8988T (cell line): ENCODE data around the gene CD40.
"Not testable (repeated sequence)": the region's sequence is repeated elsewhere in the genome, so short reads cannot be mapped to it uniquely, and the experiment has no call there.

Experiments used
- DNase-seq: peaks from one replicate; pipeline ENCODE4 v3.0.0; 2011

The CD40 gene

DNA sequence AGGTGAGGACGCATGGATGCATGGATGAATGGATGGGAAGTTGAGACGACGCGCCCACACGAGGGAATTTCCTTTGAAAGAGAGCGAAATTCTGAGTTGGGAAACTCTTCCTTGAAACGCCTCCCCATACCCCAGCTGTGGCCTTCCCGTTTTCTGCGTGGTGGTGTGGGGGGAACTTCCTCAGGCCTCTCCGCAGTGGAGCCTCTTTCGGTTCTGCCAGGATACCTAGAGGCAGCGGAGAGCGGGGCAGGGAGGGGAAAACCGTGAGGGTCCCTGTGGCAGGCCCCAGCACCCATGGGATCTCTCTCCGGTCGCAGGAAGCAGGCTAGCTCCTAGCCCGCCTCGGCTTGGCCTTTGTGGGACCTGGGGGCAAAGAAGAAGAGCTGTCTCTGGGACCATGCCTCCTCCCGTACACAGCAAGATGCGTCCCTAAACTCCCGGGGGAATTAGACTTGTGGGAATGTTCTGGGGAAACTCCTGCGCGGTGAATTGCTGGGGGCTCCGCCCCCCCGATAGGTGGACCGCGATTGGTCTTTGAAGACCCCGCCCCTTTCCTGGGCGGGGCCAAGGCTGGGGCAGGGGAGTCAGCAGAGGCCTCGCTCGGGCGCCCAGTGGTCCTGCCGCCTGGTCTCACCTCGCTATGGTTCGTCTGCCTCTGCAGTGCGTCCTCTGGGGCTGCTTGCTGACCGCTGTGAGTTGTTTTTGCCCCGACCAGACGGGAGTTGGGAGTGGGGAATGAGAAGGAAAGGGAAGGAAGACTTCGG, at the start of gene CD40:
Gene CD40 (plus strand): TSS at position 611 of the 764 bp plus-strand sequence. CDS start 30 bp downstream, at position 641.
- peak; percentile 84 for DNase-seq

- no peak for DNase-seq
These were observed 47.8 kb upstream of the CD40 start for GRCh38 chr20:46070215-46070900.

DNA sequence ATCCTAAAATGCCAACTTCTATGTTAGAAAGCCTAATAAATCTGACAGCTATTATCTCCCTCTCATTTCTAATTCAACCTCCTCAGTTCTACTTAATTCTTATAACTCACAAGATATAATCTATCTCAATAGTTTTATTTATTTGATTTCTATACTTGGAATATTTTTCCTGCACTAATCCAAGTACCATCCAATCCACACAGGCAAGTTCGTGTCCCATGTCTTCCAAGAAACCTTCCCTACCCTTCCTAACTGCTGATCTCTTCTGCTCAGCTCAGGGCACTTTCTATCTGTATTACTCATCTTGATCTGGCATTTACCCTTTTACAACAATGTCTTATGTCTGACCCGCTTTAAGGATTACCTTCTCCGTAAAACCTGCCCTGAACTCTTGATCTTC, 46.5 kb upstream of the CD40 start:
- DNase-seq = no peak

DNA sequence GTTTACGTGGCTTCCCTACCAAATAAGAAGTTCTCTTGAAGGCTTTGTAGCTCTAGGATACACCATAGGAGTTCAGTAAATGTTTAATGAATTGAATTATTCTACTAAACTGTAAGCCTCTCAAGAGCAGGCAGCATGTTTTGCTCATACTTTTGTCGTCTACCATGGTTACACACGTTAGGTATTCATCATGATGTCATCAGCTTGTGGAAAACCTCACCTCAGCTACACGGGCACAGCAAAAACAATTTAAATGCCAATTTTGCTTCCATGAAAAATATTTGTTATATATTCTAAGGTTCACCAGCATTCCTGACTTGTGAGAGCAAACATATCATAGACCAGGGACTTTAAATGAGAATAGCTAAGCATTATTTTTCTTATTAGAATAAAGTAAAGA, 45.1 kb upstream of the CD40 start:
- DNase-seq = no peak

GRCh38 chr20:46073443-46073842, 44.7 kb upstream of the CD40 start:
- no peak for DNase-seq

DNA sequence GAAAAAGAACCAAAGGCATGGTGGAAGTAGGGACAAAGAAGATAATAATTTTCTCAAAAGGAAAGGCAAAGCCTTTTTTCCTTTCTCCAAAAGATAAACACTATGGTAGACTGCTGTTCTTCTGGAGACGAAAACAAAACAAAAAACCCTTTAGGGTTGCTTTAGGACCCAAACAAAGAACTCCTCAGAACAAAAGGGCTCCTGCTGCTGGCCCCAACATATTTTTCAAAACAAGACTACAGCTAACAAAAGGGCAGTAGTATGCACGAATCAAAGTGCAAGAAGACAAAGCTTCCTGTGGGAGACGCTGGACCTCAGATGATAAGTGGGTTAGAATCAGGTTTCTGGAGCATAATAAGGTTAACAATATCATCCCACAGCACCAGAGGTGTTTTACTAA, 44.1 kb upstream of the CD40 start:
- DNase-seq = no peak

GRCh38 chr20:46076806-46077205, 41.3 kb upstream of the CD40 start:
- no peak for DNase-seq

GRCh38 chr20:46077642-46078305, 40.3 kb upstream of the CD40 start:
- DNase-seq = no peak

- no peak for DNase-seq
These were observed 39.2 kb upstream of the CD40 start for GRCh38 chr20:46078954-46079353.

- DNase-seq = no peak
These were observed 37.0 kb upstream of the CD40 start for GRCh38 chr20:46081074-46081473.

- DNase-seq = no peak
These were observed 35.0 kb upstream of the CD40 start for GRCh38 chr20:46083101-46083500.

GRCh38 chr20:46083531-46084061, 34.5 kb upstream of the CD40 start:
- DNase-seq = no peak

- DNase-seq = no peak
These were observed 33.3 kb upstream of the CD40 start for GRCh38 chr20:46084805-46085178.

DNA sequence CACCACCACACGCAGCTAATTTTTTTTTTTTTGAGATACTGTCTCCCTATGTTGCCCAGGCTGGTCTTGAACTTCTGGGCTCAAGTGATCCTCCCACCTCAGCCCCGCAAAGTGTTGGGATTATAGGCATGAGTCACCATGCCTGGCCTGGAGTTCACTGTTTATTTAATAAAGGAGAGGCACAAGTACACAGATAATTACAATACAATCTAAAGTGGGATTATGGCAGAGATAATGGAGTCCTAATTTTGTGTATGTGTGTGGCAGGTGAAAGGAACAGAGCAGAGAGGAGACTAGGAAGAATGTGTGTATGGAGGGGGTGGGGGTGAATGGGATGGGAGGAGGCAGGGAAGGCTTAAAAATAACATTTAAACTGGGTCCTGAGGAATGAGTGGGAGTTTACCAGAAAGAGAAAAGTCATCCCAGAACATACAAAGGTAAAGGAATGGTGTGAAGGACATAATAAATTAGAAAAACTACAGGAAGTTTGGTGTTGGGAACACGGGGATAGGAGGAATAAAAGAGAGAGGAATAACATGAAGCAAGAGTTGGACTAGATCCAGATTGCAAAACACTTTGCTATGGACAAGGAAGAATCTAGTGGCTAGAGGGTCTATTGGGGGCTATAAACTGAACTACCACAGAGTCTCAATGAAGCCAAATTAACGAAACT, 32.8 kb upstream of the CD40 start:
- DNase-seq = no peak

DNA sequence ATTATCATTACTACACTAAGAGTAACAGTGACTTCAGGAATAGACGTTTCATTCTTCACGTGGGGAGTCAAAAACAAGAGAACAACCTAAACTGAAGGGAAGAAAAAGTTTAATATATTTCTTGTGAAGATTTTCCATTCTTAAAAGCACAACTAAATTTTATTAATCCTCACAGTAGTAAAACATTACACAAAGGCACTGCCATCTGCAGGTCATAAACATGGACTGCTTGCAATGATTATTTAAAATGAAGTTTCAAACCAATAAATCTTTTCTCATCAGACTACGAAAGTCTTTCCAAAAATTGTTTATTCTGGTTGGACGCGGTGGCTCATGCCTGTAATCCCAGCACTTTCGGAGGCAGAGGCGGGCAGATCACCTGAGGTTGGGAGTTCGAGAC, 31.0 kb upstream of the CD40 start:
- no peak for DNase-seq

- DNase-seq = no peak
These were observed 29.5 kb upstream of the CD40 start for GRCh38 chr20:46088409-46089166.

- DNase-seq = no peak
These were observed 29.0 kb upstream of the CD40 start for GRCh38 chr20:46089167-46089416.

DNA sequence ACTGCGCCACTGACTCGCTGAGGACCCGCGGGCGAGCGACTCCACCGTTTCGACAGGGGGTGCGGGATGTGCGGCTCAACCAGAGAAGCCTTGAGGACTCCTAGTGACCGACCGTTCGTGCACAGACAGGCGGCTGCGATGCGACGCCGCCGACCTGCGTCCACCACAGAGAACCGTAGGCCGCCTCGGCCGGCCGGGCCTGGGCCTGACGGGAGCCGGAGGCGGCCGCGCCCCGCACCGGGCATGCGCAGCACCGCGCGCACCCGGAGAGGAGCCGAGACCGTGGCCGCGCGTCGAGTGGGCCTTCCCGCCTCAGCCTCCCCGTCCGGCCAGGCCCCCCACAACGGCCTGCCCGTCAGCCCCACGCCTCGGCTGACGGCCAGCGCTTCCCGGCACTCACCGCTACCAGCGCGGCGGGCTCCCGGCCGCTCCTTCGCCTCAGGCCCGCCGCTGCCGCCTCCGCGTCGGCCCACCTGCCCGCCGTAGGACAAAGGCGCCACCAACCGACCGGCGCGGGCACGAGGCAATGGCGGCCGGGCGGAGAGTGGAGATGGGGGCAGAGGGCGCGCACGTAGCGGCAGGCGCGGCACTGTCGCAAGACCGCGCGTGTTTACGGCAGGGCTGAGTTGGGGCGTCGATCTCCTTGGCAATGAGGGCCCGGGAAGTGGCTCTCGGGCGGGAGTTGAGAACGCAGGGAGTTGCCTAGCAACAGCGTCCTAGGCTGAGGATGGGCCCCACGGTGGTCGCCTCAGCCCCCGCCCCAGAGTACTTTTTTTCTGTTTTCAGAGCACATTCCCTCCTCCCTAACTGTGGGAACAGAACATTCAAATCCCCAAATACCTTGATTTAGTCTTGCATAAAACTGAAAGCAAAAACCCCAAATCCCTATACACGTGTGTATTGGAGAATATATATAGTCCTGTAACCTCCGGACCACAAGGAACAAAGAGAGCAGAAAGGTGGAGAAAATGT, 28.4 kb upstream of the CD40 start, which contains the start of gene NCOA5:
Gene NCOA5 (minus strand): TSS at position 546 of the 972 bp plus-strand sequence. CDS start 10,538 bp downstream, outside the sequence.
- peak; percentile 97 for DNase-seq

DNA sequence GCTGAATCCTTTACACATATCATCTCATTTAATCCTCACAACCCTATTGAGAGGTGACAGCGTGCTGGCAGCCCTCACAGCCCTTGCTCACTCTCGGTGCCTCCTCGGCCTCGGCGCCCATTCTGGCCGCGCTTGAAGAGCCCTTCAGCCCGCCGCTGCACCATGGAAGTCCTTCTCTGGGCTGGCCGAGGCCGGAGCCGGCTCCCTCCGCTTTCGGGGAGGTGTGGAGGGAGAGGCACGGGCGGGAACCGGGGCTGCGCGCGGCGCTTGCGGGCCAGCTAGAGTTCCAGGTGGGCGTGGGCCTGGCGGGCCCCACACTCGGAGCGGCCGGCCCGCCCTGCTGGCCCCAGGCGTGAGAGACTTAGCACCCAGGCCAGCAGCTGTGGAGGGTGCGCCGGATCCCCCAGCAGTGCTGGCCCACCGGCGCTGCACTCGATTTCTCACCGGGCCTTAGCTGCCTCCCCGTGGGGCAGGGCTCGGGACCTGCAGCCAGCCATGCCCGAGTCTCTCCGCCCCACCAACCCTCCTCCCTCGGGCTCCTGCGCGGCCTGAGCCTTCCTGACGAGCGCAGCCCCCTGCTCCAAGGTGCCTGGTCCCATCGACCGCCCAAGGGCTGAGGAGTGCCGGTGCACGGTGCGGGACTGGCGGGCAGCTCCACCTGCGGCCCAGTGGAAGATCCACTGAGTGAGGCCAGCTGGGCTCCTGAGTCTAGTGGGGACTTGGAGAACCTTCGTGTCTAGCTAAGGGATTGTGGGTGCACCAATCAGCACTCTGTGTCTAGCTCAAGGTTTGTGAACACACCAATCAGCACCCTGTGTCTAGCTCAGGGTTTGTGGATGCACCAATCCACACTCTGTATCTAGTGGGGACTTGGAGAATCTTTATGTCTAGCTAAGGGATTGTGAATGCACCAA, 26.2 kb upstream of the CD40 start:
- DNase-seq = not testable (repeated sequence)

DNA sequence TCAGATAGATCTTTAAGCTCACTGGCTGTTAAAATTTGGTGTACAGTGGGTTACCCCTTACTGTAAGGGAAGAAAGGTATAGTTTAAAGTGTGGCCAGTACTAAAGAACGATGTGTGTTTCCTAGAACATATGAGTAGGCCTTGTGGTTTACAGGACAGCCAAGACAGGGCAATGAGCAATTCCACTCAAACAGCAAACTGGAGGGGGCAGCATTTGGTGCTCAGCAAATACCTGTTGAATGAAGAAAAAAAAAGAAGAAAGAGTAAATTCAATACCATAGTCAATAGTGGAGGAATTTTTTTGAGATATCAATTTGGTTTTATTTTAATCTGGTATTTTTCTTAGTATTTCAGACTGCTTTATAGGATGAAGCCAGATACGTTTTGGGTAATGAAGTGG, 24.6 kb upstream of the CD40 start:
- DNase-seq = no peak
